Ovary (tissue), 9 donors: Measurements from ENCODE around the gene SPOCK1. TPM values are rescaled to one million over a fixed set of nuclear protein-coding genes. Genes with fewer than 3 reads are reported as not detected.

Source experiments
- DNase-seq, 5 donors: peaks; one replicate each; pipeline ENCODE4 v3.0.0-alpha.2; 2019 to 2020
- H3K27ac ChIP-seq, 2 donors: fragments of 200-600 bp; one replicate each; pipeline versions ENCODE4 v1.5.1 to v1.8.0; 2019 to 2022
- H3K27me3 ChIP-seq: fragments of 200-600 bp; one replicate; pipeline ENCODE4 v1.8.0; 2022
- H3K36me3 ChIP-seq: fragments of 200-600 bp; sonication (generic); one replicate; pipeline ENCODE4 v1.5.1; 2019
- H3K4me1 ChIP-seq: one replicate; pipeline ENCODE4 v1.8.1; 2013; ENCODE audit warnings: mild to moderate bottlenecking, moderate library complexity; ENCODE audit not compliant: insufficient read depth
- H3K4me3 ChIP-seq: fragments of 200-600 bp; sonication (generic); one replicate; pipeline ENCODE4 v1.5.1; 2017
- H3K9me3 ChIP-seq, 2 donors: fragments of 200-600 bp in 1 of 2; sonication (generic) in 1 of 2; one replicate each; pipeline versions ENCODE4 v1.5.1 to v1.8.1; 2013 to 2019; ENCODE audit warnings: mild to moderate bottlenecking in 1 of 2, moderate library complexity in 1 of 2
- EP300 ChIP-seq: sonication (generic); formaldehyde crosslinking; IDR thresholded peaks from one replicate; pipeline ENCODE4 v1.6.1; 2017; ENCODE audit warnings: antibody characterized with exemption
- POLR2A ChIP-seq: fragments of 450-650 bp; IDR thresholded peaks from one replicate; pipeline ENCODE4 v1.6.1; 2017; ENCODE audit warnings: antibody characterized with exemption, mild to moderate bottlenecking, moderate library complexity
- WGBS, 3 donors: extraction: QIAGEN DNeasy Blood & Tissue Kit in 1 of 3; methylation state at CpG; one replicate each; pipeline versions ENCODE4 v1.1.5 to v1.1.7; 2013 to 2017; 5-methylcytosine and 5-hydroxymethylcytosine counted together
- intact Hi-C, 4 donors: fragments of 100-400 bp; cut with DNase I; formaldehyde crosslinking; loops; one replicate each; pipeline versions ENCODE4 v1.11.0 to v1.15.1; 2022 to 2023
- polyA plus RNA-seq, 2 donors: library from polyadenylated mRNA; stranded (reverse); fragments of 200-250 nt in 1 of 2; fragments of 350-450 nt in 1 of 2; fragmentation: Illumina TruSeq in 1 of 2; extraction: RNeasy Lipid Tissue Mini Kit (QIAGEN cat#74804) in 1 of 2; gene quantifications; one replicate each; pipeline ENCODE4 v1.2.3, GENCODE V29; 2013 to 2014
- total RNA-seq, 7 donors: library from RNA; depleted of rRNA in 2 of 7; stranded (reverse); fragments of >200 nt in 2 of 7; fragmentation: NEBNext Ultra II Directional in 3 of 7; extraction: Animal tissue kit (Norgen Biotek cat#: 25700) in 3 of 7; gene quantifications; one replicate each; pipeline versions ENCODE4 v1.1.0 to v1.2.4, GENCODE V29; 2016 to 2023
- TF ChIP-seq, protein P1 (sequence below), 3 donors: fragments of 450-650 bp in 2 of 3; fragments of 200-600 bp in 1 of 3; IDR thresholded peaks; one replicate each; pipeline versions ENCODE4 v1.5.1 to v1.8.0; 2016 to 2022; ENCODE audit warnings: antibody characterized with exemption in 3 of 3, mild to moderate bottlenecking in 1 of 3
- donor health status: DM: no; HTN: no; CAD: no; lungs with moderate emphysema.
- donor health status: DM: no; HTN: no; CAD: no.
- donor health status: Bipolar disorder and iron deficiency.
- donor health status: DM: yes; HTN: yes; CAD: no.
- donor health status: DM: no; HTN: no; CAD: no.
- donor health status: DM: yes; HTN: yes; CAD: no.

The SPOCK1 gene
- total and polyA plus RNA-seq, 9 donors, result 1.3 to 42.6 (median 10.8) TPM

DNA sequence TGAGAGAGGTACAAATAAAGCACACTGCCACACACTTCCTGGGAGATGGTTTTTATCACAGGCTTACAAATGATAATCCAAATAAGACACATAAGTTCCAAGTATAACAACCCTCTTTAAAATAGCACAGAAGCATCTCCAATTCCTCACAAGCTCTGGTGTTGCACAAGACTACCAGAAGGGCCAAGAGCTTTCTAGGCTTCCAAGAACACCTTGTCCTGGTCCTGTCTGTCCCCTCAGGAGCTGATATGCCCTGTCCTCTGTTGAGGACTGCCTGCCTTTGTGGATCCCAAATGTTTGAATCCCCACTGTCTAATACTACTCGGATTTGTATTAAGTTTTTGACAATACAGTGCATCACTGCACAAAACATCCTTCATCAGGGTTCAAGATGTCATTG lies 110.1 kb downstream of the SPOCK1 start:
- Histone ChIP-seq H3K27me3 (no peaks in the 10 kb centered on the region), H3K4me1 (no peaks in the 10 kb centered on the region), H3K9me3 (no peaks in the 10 kb centered on the region), H3K4me3 (no peak overlapping the region), H3K27ac (no peak overlapping the region), H3K36me3 (no peaks in the 10 kb centered on the region)
- no peak for DNase-seq
- WGBS, 3 donors, result 67 to 90% (median 67%) methylated on average over 1 of the region's 1 CpG
- intact Hi-C loops, result no loop called here
- TF ChIP-seq EP300, result no peak

DNA sequence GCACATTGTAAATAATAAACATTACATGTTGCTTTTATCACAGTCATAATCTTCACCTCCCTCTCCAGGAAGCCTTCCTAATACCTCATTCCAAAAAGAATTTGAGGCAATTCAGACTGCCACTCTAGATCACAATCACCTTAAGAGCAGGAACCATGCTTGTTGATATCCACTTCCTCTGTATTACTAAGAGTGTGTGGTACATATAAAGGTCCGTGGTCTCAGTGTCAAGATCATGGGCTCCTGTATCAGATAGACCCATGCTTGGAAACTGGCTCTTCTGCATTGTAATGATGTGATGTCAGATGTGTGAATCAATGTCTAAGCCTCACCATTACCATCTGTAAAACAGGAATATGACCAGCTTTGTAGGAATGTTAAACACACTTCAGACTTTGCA lies 114.1 kb downstream of the SPOCK1 start:
- TF ChIP-seq EP300, result no peak
- no peak for TF ChIP-seq POLR2A
- TF ChIP-seq, protein P1, sequence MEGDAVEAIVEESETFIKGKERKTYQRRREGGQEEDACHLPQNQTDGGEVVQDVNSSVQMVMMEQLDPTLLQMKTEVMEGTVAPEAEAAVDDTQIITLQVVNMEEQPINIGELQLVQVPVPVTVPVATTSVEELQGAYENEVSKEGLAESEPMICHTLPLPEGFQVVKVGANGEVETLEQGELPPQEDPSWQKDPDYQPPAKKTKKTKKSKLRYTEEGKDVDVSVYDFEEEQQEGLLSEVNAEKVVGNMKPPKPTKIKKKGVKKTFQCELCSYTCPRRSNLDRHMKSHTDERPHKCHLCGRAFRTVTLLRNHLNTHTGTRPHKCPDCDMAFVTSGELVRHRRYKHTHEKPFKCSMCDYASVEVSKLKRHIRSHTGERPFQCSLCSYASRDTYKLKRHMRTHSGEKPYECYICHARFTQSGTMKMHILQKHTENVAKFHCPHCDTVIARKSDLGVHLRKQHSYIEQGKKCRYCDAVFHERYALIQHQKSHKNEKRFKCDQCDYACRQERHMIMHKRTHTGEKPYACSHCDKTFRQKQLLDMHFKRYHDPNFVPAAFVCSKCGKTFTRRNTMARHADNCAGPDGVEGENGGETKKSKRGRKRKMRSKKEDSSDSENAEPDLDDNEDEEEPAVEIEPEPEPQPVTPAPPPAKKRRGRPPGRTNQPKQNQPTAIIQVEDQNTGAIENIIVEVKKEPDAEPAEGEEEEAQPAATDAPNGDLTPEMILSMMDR (IDR thresholded peaks at IDR 0.05), result no peak
- no peak for DNase-seq
- Histone ChIP-seq H3K9me3 (no peaks in the 10 kb centered on the region), H3K4me1 (no peaks in the 10 kb centered on the region), H3K27me3 (no peaks in the 10 kb centered on the region), H3K36me3 (no peaks in the 10 kb centered on the region), H3K27ac (no peak overlapping the region), H3K4me3 (no peak overlapping the region)
- 81 to 97% (median 86%) methylated on average over 1 of the region's 1 CpG for WGBS, 3 donors
- intact Hi-C loops, result no loop called here

DNA sequence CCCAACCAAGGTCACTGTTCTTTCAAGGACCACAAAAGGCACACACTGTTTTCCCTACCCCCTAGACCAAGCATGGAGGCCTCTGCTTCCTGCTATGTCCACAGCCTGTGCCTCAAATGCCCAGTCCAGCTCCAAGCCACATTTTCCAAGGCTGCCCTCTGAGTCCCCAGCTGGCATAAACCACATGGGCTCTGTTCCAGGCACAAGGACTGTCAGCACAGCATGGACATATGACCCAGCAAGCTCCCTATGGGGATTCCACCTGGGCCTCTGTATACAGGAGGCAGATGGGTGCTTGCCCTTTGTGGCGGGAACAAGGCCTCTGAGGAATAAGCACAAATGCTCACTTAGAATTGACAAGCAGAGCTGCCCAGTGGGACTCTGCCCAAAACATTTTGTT lies 115.2 kb downstream of the SPOCK1 start:
- H3K27me3 ChIP-seq, result no peaks in the 10 kb centered on the region
- intact Hi-C loops, result no loop called here
- no peak for DNase-seq
- H3K4me1 ChIP-seq, result no peaks in the 10 kb centered on the region
- no peaks in the 10 kb centered on the region for H3K9me3 ChIP-seq
- H3K27ac ChIP-seq, result no peak overlapping the region
- WGBS, 3 donors, result 93 to 100% (median 96%) methylated on average over 1 of the region's 1 CpG
- H3K36me3 ChIP-seq, result no peaks in the 10 kb centered on the region
- H3K4me3 ChIP-seq, result no peak overlapping the region
- TF ChIP-seq, protein P1 (IDR thresholded peaks at IDR 0.05), result no peak
- TF ChIP-seq EP300, result no peak
- TF ChIP-seq POLR2A, result no peak

DNA sequence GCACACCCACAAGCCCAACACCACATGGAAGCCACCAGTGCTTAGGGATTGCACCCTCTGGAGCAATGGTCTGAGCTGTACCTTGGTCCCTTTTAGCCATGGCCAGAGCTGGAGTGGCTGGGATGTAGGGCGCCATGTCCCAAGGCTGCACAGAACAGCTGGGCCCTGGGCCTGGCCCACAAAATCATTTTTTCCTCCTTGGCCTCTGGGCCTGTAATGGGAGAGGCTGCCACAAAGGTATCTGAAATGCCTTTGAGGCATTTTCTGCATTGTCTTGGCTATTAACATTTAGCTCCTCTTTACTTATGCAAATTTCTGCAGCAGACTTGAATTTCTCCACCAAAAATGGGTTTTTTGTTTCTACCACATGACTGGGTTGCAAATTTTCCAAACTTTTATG lies 117.6 kb downstream of the SPOCK1 start:
- Histone ChIP-seq H3K4me3 (no peak overlapping the region), H3K27me3 (no peaks in the 10 kb centered on the region), H3K4me1 (no peaks in the 10 kb centered on the region), H3K9me3 (no peaks in the 10 kb centered on the region), H3K36me3 (no peaks in the 10 kb centered on the region), H3K27ac (no peak overlapping the region)
- WGBS, 3 donors, result 94 to 100% (median 100%) methylated on average over 1 of the region's 1 CpG
- TF ChIP-seq POLR2A, result no peak
- no peak for TF ChIP-seq EP300
- TF ChIP-seq, protein P1 (IDR thresholded peaks at IDR 0.05), result no peak
- no peak for DNase-seq
- intact Hi-C loops, result no loop called here

DNA sequence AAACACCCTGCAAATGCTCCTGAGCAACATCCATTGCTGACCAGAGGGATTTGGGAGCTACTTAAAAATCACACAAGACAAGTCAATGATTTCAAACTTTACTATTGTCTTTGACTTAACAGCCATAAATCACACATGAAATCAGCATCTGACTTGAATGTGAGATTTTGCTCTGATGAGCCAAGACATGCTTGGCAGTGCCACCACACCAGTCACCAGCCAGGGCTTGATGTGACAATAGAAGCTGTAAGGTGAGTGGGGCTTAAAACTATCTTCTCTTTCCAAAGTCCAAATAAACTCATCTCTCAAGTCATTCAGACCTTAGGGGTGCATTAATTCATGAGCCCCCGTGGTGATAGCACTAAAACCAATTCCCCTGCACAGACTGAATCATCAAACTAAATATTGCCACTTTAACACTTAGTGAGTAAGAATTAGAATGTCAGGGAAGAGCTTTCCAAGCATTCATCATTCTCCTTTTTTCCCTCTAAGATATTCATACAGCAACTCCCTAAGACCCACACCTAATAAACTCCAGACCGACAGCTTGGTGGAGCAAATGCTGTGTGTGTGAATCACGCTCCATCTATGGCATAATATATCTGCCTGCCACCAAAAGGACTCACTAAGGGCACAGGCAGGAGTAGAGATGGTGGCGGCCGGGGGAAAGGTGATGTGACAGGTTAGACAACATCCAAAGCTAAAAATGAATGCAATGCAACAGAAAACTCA lies 119.4 kb downstream of the SPOCK1 start:
- intact Hi-C loops, result no loop called here
- 75 to 78% (median 77%) methylated on average over 5 of the region's 5 CpGs for WGBS, 3 donors
- H3K4me1 ChIP-seq, result no peaks in the 10 kb centered on the region
- TF ChIP-seq POLR2A (no peak), EP300 (no peak)
- TF ChIP-seq, protein P1 (IDR thresholded peaks at IDR 0.05), result no peak
- H3K27me3 ChIP-seq, result no peaks in the 10 kb centered on the region
- no peak for DNase-seq
- H3K9me3 ChIP-seq, result no peaks in the 10 kb centered on the region
- no peak overlapping the region for H3K4me3 ChIP-seq
- no peaks in the 10 kb centered on the region for H3K36me3 ChIP-seq
- H3K27ac ChIP-seq, result no peak overlapping the region
